ENCODE measurements around the gene RAB5A.

DNA sequence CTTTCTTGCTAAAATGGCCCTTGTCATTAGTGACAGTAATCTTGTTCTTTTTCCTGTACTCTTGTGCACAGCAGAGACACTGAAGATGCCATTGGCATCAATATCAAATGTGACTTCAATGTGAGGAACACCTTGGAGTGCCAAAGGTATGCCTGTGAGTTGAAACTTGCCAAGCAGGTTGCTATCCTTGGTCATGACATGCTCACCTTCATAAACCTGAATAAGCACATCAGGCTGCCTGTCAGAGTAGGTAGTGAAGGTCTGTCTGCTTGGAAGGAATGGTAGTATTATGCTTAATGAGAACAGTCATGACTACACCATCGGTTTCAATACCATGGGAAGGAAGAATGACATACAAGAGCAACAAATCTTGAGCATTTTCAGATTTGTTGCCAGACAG, 6.3 kb upstream of the RAB5A start:
- TF ChIP-seq, protein P1, sequence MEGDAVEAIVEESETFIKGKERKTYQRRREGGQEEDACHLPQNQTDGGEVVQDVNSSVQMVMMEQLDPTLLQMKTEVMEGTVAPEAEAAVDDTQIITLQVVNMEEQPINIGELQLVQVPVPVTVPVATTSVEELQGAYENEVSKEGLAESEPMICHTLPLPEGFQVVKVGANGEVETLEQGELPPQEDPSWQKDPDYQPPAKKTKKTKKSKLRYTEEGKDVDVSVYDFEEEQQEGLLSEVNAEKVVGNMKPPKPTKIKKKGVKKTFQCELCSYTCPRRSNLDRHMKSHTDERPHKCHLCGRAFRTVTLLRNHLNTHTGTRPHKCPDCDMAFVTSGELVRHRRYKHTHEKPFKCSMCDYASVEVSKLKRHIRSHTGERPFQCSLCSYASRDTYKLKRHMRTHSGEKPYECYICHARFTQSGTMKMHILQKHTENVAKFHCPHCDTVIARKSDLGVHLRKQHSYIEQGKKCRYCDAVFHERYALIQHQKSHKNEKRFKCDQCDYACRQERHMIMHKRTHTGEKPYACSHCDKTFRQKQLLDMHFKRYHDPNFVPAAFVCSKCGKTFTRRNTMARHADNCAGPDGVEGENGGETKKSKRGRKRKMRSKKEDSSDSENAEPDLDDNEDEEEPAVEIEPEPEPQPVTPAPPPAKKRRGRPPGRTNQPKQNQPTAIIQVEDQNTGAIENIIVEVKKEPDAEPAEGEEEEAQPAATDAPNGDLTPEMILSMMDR (conservative IDR thresholded peaks at IDR 0.05; ENCODE audit: low read length): no peak
- no peak for TF ChIP-seq EZH2phosphoT487 (IDR thresholded peaks at IDR 0.05; ENCODE audit: borderline replicate concordance, low read depth, low read length)
